K562 (cell line): ENCODE measurements around the gene MUC22. TPM values are rescaled to one million over a fixed set of nuclear protein-coding genes. Genes with fewer than 3 reads are reported as not detected.

ENCODE experiments used
- ATAC-seq: fragments of 200-7000 bp; cut with Tn5 transposase; 3 replicates; pipeline ENCODE4 v1.9.1; 2020; ENCODE audit warnings: moderate library complexity
- BruUV-seq: library from RNA; stranded (reverse); fragments of 400-500 nt; replicated peaks from 2 replicates; lab custom pipeline; 2021; lab: Mats Ljungman, UMichigan
- CTCF ChIA-PET: fragments of 300-600 bp; formaldehyde crosslinking; extraction: SDS; loops from one replicate; lab custom pipeline; 2021; ENCODE audit warnings: low intra/inter-chr PET ratio; lab: Yijun Ruan, JAX
- POLR2A ChIA-PET: fragments of 300-600, 350-650 bp; sonication (Branson Sonifier 250); formaldehyde crosslinking; extraction: SDS; loops from one replicate; lab custom pipeline; 2021; ENCODE audit warnings: antibody characterized with exemption, inconsistent platforms; lab: Yijun Ruan, JAX
- DNase-seq, 4 experiments: peaks; one replicate each; pipeline versions ENCODE4 v3.0.0 to v3.0.0-alpha.2; 2011 to 2018; ENCODE audit warnings: low spot score in 3 of 4, mixed read lengths in 3 of 4; ENCODE audit errors: extremely low read depth in 1 of 4
- FAIRE-seq: peaks from 2 replicates; lab custom pipeline; 2011; peaks lifted over from hg19 to GRCh38; lab: Jason Lieb, UNC
- H2AFZ ChIP-seq: 2 replicates; pipeline ENCODE4 v1.6.0; 2011; ENCODE audit warnings: low read depth, low read length, control low read depth, inconsistent platforms
- H3K27ac ChIP-seq: fragments of 200-600 bp; 3 replicates; pipeline ENCODE4 v1.8.0; 2011; ENCODE audit warnings: low read depth, mild to moderate bottlenecking, control low read depth, inconsistent platforms, low read length, moderate library complexity, mixed read lengths; ENCODE audit errors: extremely low read depth
- H3K27me3 ChIP-seq, 2 experiments: fragments of 300-600 bp in 1 of 2; 2 replicates in 1 of 2; 3 replicates in 1 of 2; pipeline versions ENCODE4 v1.6.0 to v1.8.0; 2011; ENCODE audit warnings: inconsistent platforms in 2 of 2, low read length in 2 of 2, mild to moderate bottlenecking in 1 of 2, mixed read lengths in 1 of 2, moderate library complexity in 1 of 2; ENCODE audit not compliant: control insufficient read depth in 2 of 2, insufficient read depth in 2 of 2
- H3K36me3 ChIP-seq: fragments of 300-600 bp; 3 replicates; pipeline ENCODE4 v1.8.0; 2011; ENCODE audit warnings: mild to moderate bottlenecking, low read length, inconsistent platforms; ENCODE audit not compliant: control insufficient read depth, insufficient read depth
- H3K4me1 ChIP-seq, 2 experiments: fragments of 200-600 bp in 1 of 2; replicated peaks in 1 of 2; 2 replicates in 1 of 2; 3 replicates in 1 of 2; pipeline versions ENCODE4 v1.5.1 to v1.8.0; 2011; ENCODE audit warnings: inconsistent platforms in 2 of 2, low read length in 2 of 2, mild to moderate bottlenecking in 1 of 2, mixed read lengths in 1 of 2, moderate library complexity in 1 of 2; ENCODE audit not compliant: control insufficient read depth in 2 of 2, insufficient read depth in 2 of 2
- H3K4me2 ChIP-seq: 2 replicates; pipeline ENCODE4 v1.6.1; 2011; ENCODE audit warnings: low read length, control low read depth, inconsistent platforms, mixed read lengths; ENCODE audit not compliant: insufficient read depth
- H3K4me3 ChIP-seq: fragments of 200-600 bp; sonication (generic), shearing (Covaris generic); 2 replicates; pipeline ENCODE4 v1.5.1; 2016; ENCODE audit warnings: control low read depth, inconsistent platforms
- H3K79me2 ChIP-seq: fragments of 200-600 bp; 3 replicates; pipeline ENCODE4 v1.8.0; 2011; ENCODE audit warnings: low read length, inconsistent platforms; ENCODE audit not compliant: control insufficient read depth, insufficient read depth
- H3K9ac ChIP-seq, 2 experiments: 2 replicates each; pipeline versions ENCODE4 v1.6.0 to v1.6.1; 2011; ENCODE audit warnings: low read depth in 2 of 2, low read length in 2 of 2, control low read depth in 1 of 2, inconsistent platforms in 1 of 2, mild to moderate bottlenecking in 1 of 2, mixed read lengths in 1 of 2; ENCODE audit not compliant: insufficient read depth in 1 of 2
- H3K9me1 ChIP-seq: one replicate; pipeline ENCODE4 v1.6.0; 2011; ENCODE audit warnings: inconsistent platforms, mild to moderate bottlenecking, low read length, moderate library complexity; ENCODE audit not compliant: control insufficient read depth, insufficient read depth
- H3K9me3 ChIP-seq: replicated peaks from 2 replicates; pipeline ENCODE4 v1.5.1; 2011; ENCODE audit warnings: low read depth, low read length, inconsistent platforms; ENCODE audit not compliant: control insufficient read depth, insufficient read depth
- H4K20me1 ChIP-seq: replicated peaks from 2 replicates; pipeline ENCODE4 v1.6.1; 2011; ENCODE audit warnings: low read length, inconsistent platforms, mixed read lengths; ENCODE audit not compliant: control insufficient read depth, insufficient read depth
- BCL6 ChIP-seq: fragments of 250-450 bp; sonication (Bioruptor Pico); IDR thresholded peaks from 2 replicates; pipeline ENCODE4 v1.4.0; 2020
- CTBP1 ChIP-seq: fragments of 450-650 bp; IDR thresholded peaks from 2 replicates; pipeline ENCODE4 v1.6.1; 2016; ENCODE audit warnings: borderline replicate concordance
- CTCFL ChIP-seq: IDR thresholded peaks from 2 replicates; pipeline ENCODE4 v1.6.1; 2011; ENCODE audit warnings: borderline replicate concordance, low read depth, mild to moderate bottlenecking, moderate library complexity, low read length; ENCODE audit not compliant: insufficient read depth, poor library complexity, severe bottlenecking
- ILK ChIP-seq: fragments of 450-650 bp; IDR thresholded peaks from 2 replicates; pipeline ENCODE4 v1.6.1; 2016; ENCODE audit warnings: missing genetic modification characterization, low read depth, mild to moderate bottlenecking, missing compliant biosample characterization, moderate library complexity, borderline replicate concordance
- NR3C1 ChIP-seq: sonication (generic); formaldehyde crosslinking; IDR thresholded peaks from 2 replicates; pipeline ENCODE4 v1.8.1; 2022; ENCODE audit warnings: missing genetic modification reagents
- POLR2AphosphoS5 ChIP-seq: IDR thresholded peaks from 2 replicates; pipeline ENCODE4 v1.6.1; 2011; ENCODE audit warnings: mild to moderate bottlenecking, low read depth, low read length, moderate library complexity; ENCODE audit not compliant: control insufficient read depth, insufficient read depth
- RAD21 ChIP-seq, 2 experiments: fragments of 250-450 bp in 1 of 2; fragments of 450-650 bp in 1 of 2; sonication (Bioruptor Pico) in 1 of 2; formaldehyde crosslinking in 1 of 2; IDR thresholded peaks in 1 of 2; conservative IDR thresholded peaks in 1 of 2; 2 replicates each; pipeline versions ENCODE4 v1.4.0 to v1.8.0; 2020 to 2022; ENCODE audit warnings: mild to moderate bottlenecking in 2 of 2, moderate library complexity in 1 of 2
- TAF7 ChIP-seq: fragments of 450-650 bp; IDR thresholded peaks from 2 replicates; pipeline ENCODE4 v1.6.1; 2016; ENCODE audit warnings: missing genetic modification characterization, missing compliant biosample characterization
- WHSC1 ChIP-seq: IDR thresholded peaks from one replicate; pipeline ENCODE4 v1.6.1; 2012; ENCODE audit warnings: low read length, control low read depth, inconsistent platforms
- ZBTB34 ChIP-seq: fragments of 250-450 bp; sonication (Bioruptor Pico); IDR thresholded peaks from 2 replicates; pipeline ENCODE4 v1.8.0; 2021; ENCODE audit warnings: mild to moderate bottlenecking, moderate library complexity
- ZNF212 ChIP-seq: fragments of 450-650 bp; formaldehyde crosslinking; IDR thresholded peaks from 2 replicates; pipeline ENCODE4 v1.4.0; 2020; ENCODE audit warnings: mild to moderate bottlenecking
- WGBS: fragments of 100-300 bp; shearing (Covaris generic); methylation state at CpG from one replicate; pipeline ENCODE4 v1.1.6; 2016; ENCODE audit warnings: low coverage, mixed read lengths; ENCODE audit not compliant: insufficient coverage; ENCODE audit errors: missing lambda C conversion rate; 5-methylcytosine and 5-hydroxymethylcytosine counted together
- in situ Hi-C: fragments of 300-500 bp; cut with MboI; formaldehyde crosslinking; loops from 4 replicates; pipeline ENCODE4 v1.15.0; 2018; ENCODE audit warnings: inconsistent platforms, mixed read lengths
- intact Hi-C: fragments of 100-400 bp; cut with micrococcal nuclease; formaldehyde crosslinking; loops from 2 replicates; pipeline ENCODE4 v1.14.2; 2022
- polyA plus RNA-seq, 8 experiments: library from polyadenylated mRNA; depleted of rRNA in 4 of 8; stranded (reverse) in 5 of 8; unstranded in 3 of 8; fragments of >200 nt; fragmentation: Nextera tagmentation in 2 of 8; fragmentation: Illumina TruSeq in 1 of 8; extraction: Ambion mirVana in 2 of 8; extraction: Trizol in 1 of 8; gene quantifications; 2 replicates each; pipeline versions ENCODE4 v1.2.1 to v1.2.3, GENCODE V29; 2011 to 2014; ENCODE audit warnings: inconsistent platforms in 1 of 8, missing spikeins in 1 of 8
- total RNA-seq, 7 experiments: library from RNA; depleted of rRNA in 6 of 7; stranded (reverse); fragments of >200 nt in 6 of 7; fragmentation: Illumina TruSeq in 2 of 7; extraction: Trizol in 2 of 7; gene quantifications; 2 replicates each; pipeline versions ENCODE4 v1.2.1 to v1.2.3, GENCODE V29; 2011 to 2021; ENCODE audit warnings: low replicate concordance in 1 of 7

MUC22 gene
- total and polyA plus RNA-seq, 9 of the 15 experiments (the other 6 are each of a cell fraction or from before 2014, with no cell fraction given): 0.01 to 0.03 TPM; not detected in 7

DNA sequence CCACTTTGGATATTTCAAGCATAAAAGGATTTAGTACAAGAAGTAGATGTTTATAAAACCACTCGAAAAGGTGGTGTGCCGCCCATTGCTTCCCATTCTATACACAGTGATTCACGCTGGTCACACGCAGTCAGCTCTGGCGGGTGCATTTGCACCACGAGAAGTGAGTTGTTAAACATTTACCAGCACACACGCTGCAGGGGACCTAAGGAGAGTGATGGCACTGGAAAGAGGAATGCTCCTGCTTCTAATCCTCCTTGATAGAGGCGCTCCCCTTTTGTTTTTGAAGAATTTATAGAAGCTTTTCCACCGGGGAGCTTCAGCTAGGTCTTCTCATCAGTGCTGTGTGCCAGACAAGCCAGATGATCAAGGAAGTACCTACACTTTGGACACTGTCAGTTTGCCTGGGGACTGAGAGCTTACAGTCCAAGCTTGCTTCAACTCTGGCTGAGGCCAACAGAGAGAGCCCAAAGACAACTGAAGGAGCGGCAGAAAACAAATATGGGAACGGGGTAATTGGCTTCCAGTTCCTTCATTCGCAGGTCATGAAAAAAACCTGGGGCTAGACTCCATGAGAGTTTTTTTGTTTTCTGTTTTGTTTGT is 31.2 kb downstream of the MUC22 start:
- Histone ChIP-seq H3K27me3 (peaks cover 40 to 63% of the 10 kb centered on the region in 2 experiments), H3K79me2 (no peaks in the 10 kb centered on the region), H3K27ac (no peak overlapping the region), H3K9me3 (no peaks in the 10 kb centered on the region), H3K4me3 (no peak overlapping the region), H3K4me1 (no peaks in the 10 kb centered on the region), H4K20me1 (no peaks in the 10 kb centered on the region), H3K4me2 (no peak overlapping the region), H3K9me1 (no peaks in the 10 kb centered on the region), H3K9ac (no peak overlapping the region), H2AFZ (no peak overlapping the region), H3K36me3 (no peaks in the 10 kb centered on the region)
- no TSS peak for BruUV-seq
- in situ Hi-C loops: no loop called here
- TF ChIP-seq POLR2AphosphoS5 (no peak), RAD21 (CRISPR knock-in tag; conservative IDR thresholded peaks at IDR 0.05 in 1 of 2, IDR thresholded peaks at IDR 0.05 in 1 of 2) (0 out of 4 replicates have a peak, but pooled peaks of 1 of the 2 experiments have one; percentile 11)
- intact Hi-C loops: loop anchor here (5.0 kb wide), 1 partner anchor 99 kb away; the partner anchor contains the start of gene MUCL3
- FAIRE-seq: no peak
- DNase-seq: no peak
- POLR2A ChIA-PET: interaction anchor here (0.5 to 1.1 kb wide), 4 partner anchors 22 to 522 kb away, joined by 3 to 6 read pairs (median 4); no protein-coding TSS in a partner anchor
- under 1% methylated on average over 12 of the region's 12 CpGs for WGBS
- CTCF ChIA-PET: no interaction called here
- no peak for ATAC-seq

DNA sequence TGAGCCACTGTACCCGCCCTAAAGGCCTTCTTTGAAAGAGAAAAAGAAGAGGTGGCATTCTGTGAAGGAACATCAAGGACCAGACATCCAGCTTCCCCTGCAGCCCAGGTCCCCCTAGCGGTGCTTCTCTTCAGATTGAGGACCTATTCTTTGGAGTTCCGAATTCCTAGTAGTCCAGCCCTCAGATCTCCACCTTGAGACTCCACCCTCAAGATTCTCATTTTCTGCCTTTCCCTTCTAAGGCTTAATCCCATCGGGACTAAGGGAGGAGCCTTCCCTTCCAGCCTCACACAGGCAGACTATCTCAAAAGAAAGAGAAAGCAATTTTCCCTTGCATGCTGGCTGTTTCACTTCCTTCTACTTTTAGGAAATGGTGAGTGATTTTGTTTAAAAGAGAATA is 32.5 kb downstream of the MUC22 start:
- peak; percentile 54 to 75 (median 62) for DNase-seq
- Histone ChIP-seq H3K4me3 (no peak overlapping the region), H3K9me3 (no peaks in the 10 kb centered on the region), H4K20me1 (no peaks in the 10 kb centered on the region), H3K27ac (no peak overlapping the region), H3K9ac (no peak overlapping the region), H2AFZ (no peak overlapping the region), H3K79me2 (no peaks in the 10 kb centered on the region), H3K27me3 (peaks cover 34 to 61% of the 10 kb centered on the region in 2 experiments), H3K4me1 (no peaks in the 10 kb centered on the region), H3K36me3 (no peaks in the 10 kb centered on the region), H3K4me2 (no peak overlapping the region), H3K9me1 (no peaks in the 10 kb centered on the region)
- CTCF ChIA-PET: interaction anchor here (0.8 to 1.1 kb wide), 3 partner anchors 28 to 127 kb away, joined by 3 to 7 read pairs (median 3); no protein-coding TSS in a partner anchor
- WGBS: 0% methylated on average over 4 of the region's 4 CpGs
- intact Hi-C loops: loop anchor here (1.0 to 5.0 kb wide), 3 partner anchors 101 to 214 kb away; partner anchors contain the start of genes MUCL3 and VARS2
- POLR2A ChIA-PET: interaction anchor here (0.7 kb wide), 2 partner anchors 50 to 185 kb away, joined by 3 read pairs; no protein-coding TSS in a partner anchor
- ATAC-seq: peak; percentile 86
- no TSS peak for BruUV-seq
- in situ Hi-C loops: no loop called here
- peak; percentile 95 for FAIRE-seq
- TF ChIP-seq NR3C1 (no peak), CTBP1 (peak; percentile 29; the same call in 1 of the 2 replicates), WHSC1 (no peak), ZBTB34 (CRISPR knock-in tag) (no peak), TAF7 (no peak), ZNF212 (CRISPR knock-in tag) (no peak), CTCFL (peak; percentile 46), ILK (tag) (no peak), BCL6 (CRISPR knock-in tag) (no peak)
